K562 (cell line): ENCODE data around the gene DNAH10. TPM values are rescaled to one million over a fixed set of nuclear protein-coding genes. Genes with fewer than 3 reads are reported as not detected.
A peak's percentile ranks its signal among the peaks of the same experiment; 100 is the strongest.

ENCODE experiments used
- BDP1 ChIP-seq: IDR thresholded peaks from 3 replicates; pipeline ENCODE4 v1.6.1; 2011; ENCODE audit not compliant: insufficient read length, insufficient read depth
- CCNT2 ChIP-seq: IDR thresholded peaks from 2 replicates; pipeline ENCODE4 v1.6.1; 2011; ENCODE audit warnings: borderline replicate concordance, low read depth, mild to moderate bottlenecking, moderate library complexity, mixed read lengths, low read length; ENCODE audit not compliant: insufficient read length; ENCODE audit errors: extremely low read depth
- CREM ChIP-seq: IDR thresholded peaks from 2 replicates; pipeline ENCODE4 v1.6.1; 2014; ENCODE audit warnings: antibody characterized with exemption, low read depth
- CTBP1 ChIP-seq: fragments of 450-650 bp; IDR thresholded peaks from 2 replicates; pipeline ENCODE4 v1.6.1; 2016; ENCODE audit warnings: borderline replicate concordance
- GTF2E2 ChIP-seq: fragments of 200-800 bp; sonication (Bioruptor generic); IDR thresholded peaks from 2 replicates; pipeline ENCODE4 v1.6.1; 2016; ENCODE audit warnings: missing genetic modification characterization, missing compliant biosample characterization
- HDAC2 ChIP-seq: fragments of 450-650 bp; IDR thresholded peaks from 2 replicates; pipeline ENCODE4 v1.6.1; 2016; ENCODE audit warnings: mild to moderate bottlenecking
- HDAC3 ChIP-seq: fragments of 450-650 bp; IDR thresholded peaks from 2 replicates; pipeline ENCODE4 v1.6.1; 2018; ENCODE audit warnings: borderline replicate concordance, mild to moderate bottlenecking, moderate library complexity; ENCODE audit not compliant: partially characterized antibody
- HNRNPLL ChIP-seq: fragments of 200-400 bp; formaldehyde crosslinking; IDR thresholded peaks from 2 replicates; pipeline ENCODE4 v1.6.1; 2017; ENCODE audit warnings: low read length, low read depth, mild to moderate bottlenecking; ENCODE audit not compliant: poor library complexity, severe bottlenecking
- JUND ChIP-seq, 2 experiments: IDR thresholded peaks; 2 replicates in 1 of 2; 3 replicates in 1 of 2; pipeline ENCODE4 v1.6.1; 2011; ENCODE audit warnings: borderline replicate concordance in 2 of 2, low read depth in 2 of 2, low read length in 2 of 2, improper control_type of control experiment in 1 of 2, missing biosample characterization in 1 of 2, missing genetic modification characterization in 1 of 2, missing genetic modification reagents in 1 of 2
- LEF1 ChIP-seq: fragments of 450-650 bp; IDR thresholded peaks from 2 replicates; pipeline ENCODE4 v1.6.1; 2016; ENCODE audit warnings: mild to moderate bottlenecking
- MECOM ChIP-seq: fragments of 250-450 bp; sonication (Bioruptor Pico); IDR thresholded peaks from 2 replicates; pipeline ENCODE4 v1.8.0; 2022; ENCODE audit warnings: inconsistent platforms
- MEF2A ChIP-seq: IDR thresholded peaks from 2 replicates; pipeline ENCODE4 v1.6.1; 2011; ENCODE audit warnings: low read depth, mild to moderate bottlenecking, low read length, moderate library complexity; ENCODE audit not compliant: control insufficient read depth
- NCOR1 ChIP-seq: fragments of 450-650 bp; IDR thresholded peaks from 2 replicates; pipeline ENCODE4 v1.6.1; 2016; ENCODE audit warnings: mild to moderate bottlenecking, moderate library complexity
- NFE2 ChIP-seq: IDR thresholded peaks from 2 replicates; pipeline ENCODE4 v1.6.1; 2014; ENCODE audit warnings: antibody characterized with exemption, low read depth
- NR4A1 ChIP-seq, 2 experiments: fragments of 250-450 bp in 1 of 2; fragments of 450-650 bp in 1 of 2; sonication (Bioruptor Pico) in 1 of 2; IDR thresholded peaks; 2 replicates each; pipeline versions ENCODE4 v1.4.0 to v1.6.1; 2016 to 2020; ENCODE audit warnings: mild to moderate bottlenecking in 2 of 2, missing compliant biosample characterization in 1 of 2, missing genetic modification characterization in 1 of 2, moderate library complexity in 1 of 2
- RCOR1 ChIP-seq, 2 experiments: IDR thresholded peaks; 2 replicates each; pipeline ENCODE4 v1.6.1; 2012; ENCODE audit warnings: low read depth in 2 of 2, low read length in 2 of 2, borderline replicate concordance in 1 of 2, improper control_type of control experiment in 1 of 2
- TBL1XR1 ChIP-seq, 2 experiments: IDR thresholded peaks; 2 replicates each; pipeline ENCODE4 v1.6.1; 2012; ENCODE audit warnings: improper control_type of control experiment in 2 of 2, low read length in 2 of 2, mild to moderate bottlenecking in 1 of 2
- TEAD4 ChIP-seq, 2 experiments: sonication (generic) in 1 of 2; formaldehyde crosslinking in 1 of 2; IDR thresholded peaks; 2 replicates each; pipeline versions ENCODE4 v1.6.1 to v1.8.0; 2012 to 2022; ENCODE audit warnings: borderline replicate concordance in 1 of 2, inconsistent platforms in 1 of 2, low read length in 1 of 2, mild to moderate bottlenecking in 1 of 2, missing genetic modification reagents in 1 of 2
- ZNF232 ChIP-seq: sonication (generic); formaldehyde crosslinking; IDR thresholded peaks from 2 replicates; pipeline ENCODE4 v1.8.0; 2022; ENCODE audit warnings: mild to moderate bottlenecking, missing genetic modification reagents
- ZNF445 ChIP-seq: fragments of 250-450 bp; sonication (Bioruptor Pico); IDR thresholded peaks from 2 replicates; pipeline ENCODE4 v1.4.0; 2020; ENCODE audit warnings: low read depth, mild to moderate bottlenecking, moderate library complexity
- polyA plus RNA-seq, 8 experiments: library from polyadenylated mRNA; depleted of rRNA in 4 of 8; stranded (reverse) in 5 of 8; unstranded in 3 of 8; fragments of >200 nt; fragmentation: Nextera tagmentation in 2 of 8; fragmentation: Illumina TruSeq in 1 of 8; extraction: Ambion mirVana in 2 of 8; extraction: Trizol in 1 of 8; gene quantifications; 2 replicates each; pipeline versions ENCODE4 v1.2.1 to v1.2.3, GENCODE V29; 2011 to 2014; ENCODE audit warnings: inconsistent platforms in 1 of 8, missing spikeins in 1 of 8
- total RNA-seq, 7 experiments: library from RNA; depleted of rRNA in 6 of 7; stranded (reverse); fragments of >200 nt in 6 of 7; fragmentation: Illumina TruSeq in 2 of 7; extraction: Trizol in 2 of 7; gene quantifications; 2 replicates each; pipeline versions ENCODE4 v1.2.1 to v1.2.3, GENCODE V29; 2011 to 2021; ENCODE audit warnings: low replicate concordance in 1 of 7
- TF ChIP-seq, protein P1 (sequence below), 3 experiments: fragments of 200-800 bp in 1 of 3; sonication (Bioruptor generic) in 1 of 3; sonication (generic) in 1 of 3; formaldehyde crosslinking in 1 of 3; IDR thresholded peaks; 2 replicates each; pipeline versions ENCODE4 v1.6.1 to v1.8.0; 2016 to 2022; ENCODE audit warnings: mild to moderate bottlenecking in 2 of 3, missing compliant biosample characterization in 2 of 3, missing genetic modification characterization in 2 of 3, missing genetic modification reagents in 1 of 3
- TF ChIP-seq, protein P2 (sequence below): sonication (generic); IDR thresholded peaks from 2 replicates; pipeline ENCODE4 v1.6.1; 2016
- TF ChIP-seq, protein P3 (sequence below), 2 experiments: IDR thresholded peaks; 2 replicates each; pipeline ENCODE4 v1.6.1; 2012; ENCODE audit warnings: improper control_type of control experiment in 2 of 2, low read depth in 2 of 2, low read length in 2 of 2, borderline replicate concordance in 1 of 2

Gene DNAH10
- total and polyA plus RNA-seq, 9 of the 15 experiments (the other 6 are each of a cell fraction or from before 2014, with no cell fraction given) = 0.01 to 0.06 (median 0.04) TPM; not detected in 1

DNA sequence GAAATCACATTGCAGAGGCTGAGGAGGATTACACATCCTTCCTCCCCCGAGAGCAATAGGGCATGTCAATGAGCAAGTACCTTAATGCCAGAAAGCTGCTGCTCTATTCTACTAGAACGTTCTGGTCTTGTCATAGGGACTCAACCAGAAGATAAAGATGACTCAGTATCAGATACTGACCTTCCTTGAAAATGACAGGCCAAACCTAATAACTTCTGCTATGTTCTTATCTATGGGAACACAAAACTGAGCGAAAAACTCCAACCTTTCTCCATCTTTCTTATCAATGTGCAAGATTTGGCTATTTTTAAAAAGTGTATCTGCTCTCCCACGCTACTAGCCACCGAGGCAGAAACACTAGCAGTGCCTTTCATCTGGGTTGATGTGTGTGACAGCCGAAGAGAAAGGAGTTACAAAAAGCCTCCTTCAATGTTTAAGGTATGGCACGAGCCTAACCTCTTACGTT, 205.1 kb downstream of the DNAH10 start (continued):
- no peak for TF ChIP-seq ZNF445 (CRISPR knock-in tag)
- TF ChIP-seq NFE2 = peak; percentile 77
- TF ChIP-seq CTBP1 = peak; percentile 96
- peak; percentile 49 for TF ChIP-seq CCNT2
- TF ChIP-seq, protein P1, sequence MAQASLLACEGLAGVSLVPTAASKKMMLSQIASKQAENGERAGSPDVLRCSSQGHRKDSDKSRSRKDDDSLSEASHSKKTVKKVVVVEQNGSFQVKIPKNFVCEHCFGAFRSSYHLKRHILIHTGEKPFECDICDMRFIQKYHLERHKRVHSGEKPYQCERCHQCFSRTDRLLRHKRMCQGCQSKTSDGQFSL (CRISPR knock-in tag; IDR thresholded peaks at IDR 0.05) = no peak
- TF ChIP-seq, protein P1 (tag; IDR thresholded peaks at IDR 0.05) = no peak
- peak in 1 of 2 experiments; percentile 53; a peak in 1 of 4 replicates for TF ChIP-seq TBL1XR1 (IDR thresholded peaks at IDR 0.05; ENCODE audit: low read length in 2 of 2)
- TF ChIP-seq HDAC3 = peak; percentile 56
- TF ChIP-seq, protein P2, sequence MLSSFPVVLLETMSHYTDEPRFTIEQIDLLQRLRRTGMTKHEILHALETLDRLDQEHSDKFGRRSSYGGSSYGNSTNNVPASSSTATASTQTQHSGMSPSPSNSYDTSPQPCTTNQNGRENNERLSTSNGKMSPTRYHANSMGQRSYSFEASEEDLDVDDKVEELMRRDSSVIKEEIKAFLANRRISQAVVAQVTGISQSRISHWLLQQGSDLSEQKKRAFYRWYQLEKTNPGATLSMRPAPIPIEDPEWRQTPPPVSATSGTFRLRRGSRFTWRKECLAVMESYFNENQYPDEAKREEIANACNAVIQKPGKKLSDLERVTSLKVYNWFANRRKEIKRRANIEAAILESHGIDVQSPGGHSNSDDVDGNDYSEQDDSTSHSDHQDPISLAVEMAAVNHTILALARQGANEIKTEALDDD = peak; percentile 89
- TF ChIP-seq MEF2A = peak; percentile 49; the same call in 1 of the 2 replicates
- 0 out of 2 replicates have a peak, but pooled peaks have one; percentile 26 for TF ChIP-seq LEF1
- peak; percentile 96 for TF ChIP-seq JUND (IDR thresholded peaks at IDR 0.05; ENCODE audit: borderline replicate concordance, low read depth, low read length)
- peak; percentile 93 for TF ChIP-seq JUND (tag; IDR thresholded peaks at IDR 0.05; ENCODE audit: borderline replicate concordance, low read depth, low read length)
- TF ChIP-seq NR4A1 (CRISPR knock-in tag; IDR thresholded peaks at IDR 0.05) = no peak
- TF ChIP-seq NR4A1 (tag; IDR thresholded peaks at IDR 0.05) = no peak
- TF ChIP-seq TEAD4 (IDR thresholded peaks at IDR 0.05; ENCODE audit: low read length) = peak; percentile 78
- no peak for TF ChIP-seq TEAD4 (CRISPR knock-in tag; IDR thresholded peaks at IDR 0.05; ENCODE audit: borderline replicate concordance)
- no peak for TF ChIP-seq BDP1
- TF ChIP-seq RCOR1 (IDR thresholded peaks at IDR 0.05; ENCODE audit: borderline replicate concordance in 1 of 2, low read depth in 2 of 2, low read length in 2 of 2) = peak in 1 of 2 experiments; percentile 92; a peak in 2 of 4 replicates
- 0 out of 2 replicates have a peak, but pooled peaks have one; percentile 37 for TF ChIP-seq HDAC2
- peak; percentile 54 for TF ChIP-seq NCOR1
- peak; percentile 56; the same call in 1 of the 2 replicates for TF ChIP-seq CREM
- TF ChIP-seq HNRNPLL = peak; percentile 84
- peak; percentile 90 for TF ChIP-seq MECOM (CRISPR knock-in tag)
- TF ChIP-seq GTF2E2 (tag) = peak; percentile 75; the same call in 1 of the 2 replicates
- TF ChIP-seq ZNF232 (CRISPR knock-in tag) = no peak
- TF ChIP-seq, protein P3, sequence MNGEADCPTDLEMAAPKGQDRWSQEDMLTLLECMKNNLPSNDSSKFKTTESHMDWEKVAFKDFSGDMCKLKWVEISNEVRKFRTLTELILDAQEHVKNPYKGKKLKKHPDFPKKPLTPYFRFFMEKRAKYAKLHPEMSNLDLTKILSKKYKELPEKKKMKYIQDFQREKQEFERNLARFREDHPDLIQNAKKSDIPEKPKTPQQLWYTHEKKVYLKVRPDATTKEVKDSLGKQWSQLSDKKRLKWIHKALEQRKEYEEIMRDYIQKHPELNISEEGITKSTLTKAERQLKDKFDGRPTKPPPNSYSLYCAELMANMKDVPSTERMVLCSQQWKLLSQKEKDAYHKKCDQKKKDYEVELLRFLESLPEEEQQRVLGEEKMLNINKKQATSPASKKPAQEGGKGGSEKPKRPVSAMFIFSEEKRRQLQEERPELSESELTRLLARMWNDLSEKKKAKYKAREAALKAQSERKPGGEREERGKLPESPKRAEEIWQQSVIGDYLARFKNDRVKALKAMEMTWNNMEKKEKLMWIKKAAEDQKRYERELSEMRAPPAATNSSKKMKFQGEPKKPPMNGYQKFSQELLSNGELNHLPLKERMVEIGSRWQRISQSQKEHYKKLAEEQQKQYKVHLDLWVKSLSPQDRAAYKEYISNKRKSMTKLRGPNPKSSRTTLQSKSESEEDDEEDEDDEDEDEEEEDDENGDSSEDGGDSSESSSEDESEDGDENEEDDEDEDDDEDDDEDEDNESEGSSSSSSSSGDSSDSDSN (IDR thresholded peaks at IDR 0.05; ENCODE audit: borderline replicate concordance in 1 of 2, low read depth in 2 of 2, low read length in 2 of 2) = peak in 1 of 2 experiments; percentile 43; a peak in 1 of 4 replicates
